Right atrium auricular region (tissue), 2 donors: Measurements from ENCODE around the gene ANTXR2. TPM values are rescaled to one million over a fixed set of nuclear protein-coding genes. Genes with fewer than 3 reads are reported as not detected.

Experiments used
- DNase-seq: peaks from one replicate; pipeline ENCODE4 v3.0.0-alpha.2; 2019; ENCODE audit warnings: low spot score
- H3K27ac ChIP-seq, 2 donors: fragments of 200-600 bp; sonication (generic); 1 replicate in 1 of 2; 2 replicates in 1 of 2; pipeline ENCODE4 v1.5.1; 2016 to 2019
- H3K27me3 ChIP-seq, 2 donors: fragments of 200-600 bp; sonication (generic); one replicate each; pipeline versions ENCODE4 v1.5.1 to v1.6.0; 2017 to 2019
- H3K36me3 ChIP-seq: fragments of 200-600 bp; sonication (generic); one replicate; pipeline ENCODE4 v1.5.1; 2016
- H3K4me1 ChIP-seq, 2 donors: fragments of 200-600 bp; sonication (generic); one replicate each; pipeline versions ENCODE4 v1.5.1 to v1.6.0; 2017 to 2019
- H3K4me3 ChIP-seq, 2 donors: fragments of 200-600 bp; sonication (generic); 1 replicate in 1 of 2; 2 replicates in 1 of 2; pipeline ENCODE4 v1.5.1; 2017 to 2019; ENCODE audit warnings: mild to moderate bottlenecking in 1 of 2, moderate library complexity in 1 of 2
- H3K9me3 ChIP-seq, 2 donors: fragments of 200-600 bp; sonication (generic); one replicate each; pipeline ENCODE4 v1.5.1; 2019
- total RNA-seq, 2 donors: library from RNA; depleted of rRNA; stranded (reverse); fragments of >200 nt; gene quantifications; one replicate each; pipeline ENCODE4 v1.1.0, GENCODE V29; 2016
- TF ChIP-seq, protein P1 (sequence below), 2 donors: fragments of 200-600 bp; sonication (generic); IDR thresholded peaks; one replicate each; pipeline ENCODE4 v1.5.1; 2019; ENCODE audit warnings: antibody characterized with exemption in 2 of 2

ANTXR2 gene
- total RNA-seq, 2 donors from 2014 or later: 24.5 to 32.8 TPM

DNA sequence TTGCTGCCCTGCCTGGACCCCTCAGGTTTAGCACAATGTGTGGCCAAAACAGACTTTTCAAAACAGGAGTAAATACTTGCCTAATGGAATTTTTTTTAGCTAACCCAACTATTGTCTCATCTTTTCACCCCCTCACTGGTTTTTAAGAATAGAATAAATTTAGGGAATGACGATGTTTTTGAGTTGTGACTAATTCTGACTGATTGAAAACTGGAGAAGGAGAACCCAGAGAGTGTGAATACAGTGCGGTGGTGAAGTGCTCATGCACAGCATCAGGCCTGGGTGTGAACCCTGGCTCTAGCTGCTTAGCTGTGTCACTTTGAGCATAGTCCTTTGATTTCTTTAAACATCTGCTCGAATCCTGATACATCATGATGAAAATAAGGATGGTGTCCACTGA is 10.5 kb downstream of the ANTXR2 start:
- DNase-seq: no peak
- Histone ChIP-seq H3K27ac (no peak overlapping the region), H3K4me1 (no peaks in the 10 kb centered on the region), H3K4me3 (no peak overlapping the region), H3K9me3 (no peaks in the 10 kb centered on the region), H3K36me3 (peaks cover 5% of the 10 kb centered on the region), H3K27me3 (no peaks in the 10 kb centered on the region)
- TF ChIP-seq, protein P1, sequence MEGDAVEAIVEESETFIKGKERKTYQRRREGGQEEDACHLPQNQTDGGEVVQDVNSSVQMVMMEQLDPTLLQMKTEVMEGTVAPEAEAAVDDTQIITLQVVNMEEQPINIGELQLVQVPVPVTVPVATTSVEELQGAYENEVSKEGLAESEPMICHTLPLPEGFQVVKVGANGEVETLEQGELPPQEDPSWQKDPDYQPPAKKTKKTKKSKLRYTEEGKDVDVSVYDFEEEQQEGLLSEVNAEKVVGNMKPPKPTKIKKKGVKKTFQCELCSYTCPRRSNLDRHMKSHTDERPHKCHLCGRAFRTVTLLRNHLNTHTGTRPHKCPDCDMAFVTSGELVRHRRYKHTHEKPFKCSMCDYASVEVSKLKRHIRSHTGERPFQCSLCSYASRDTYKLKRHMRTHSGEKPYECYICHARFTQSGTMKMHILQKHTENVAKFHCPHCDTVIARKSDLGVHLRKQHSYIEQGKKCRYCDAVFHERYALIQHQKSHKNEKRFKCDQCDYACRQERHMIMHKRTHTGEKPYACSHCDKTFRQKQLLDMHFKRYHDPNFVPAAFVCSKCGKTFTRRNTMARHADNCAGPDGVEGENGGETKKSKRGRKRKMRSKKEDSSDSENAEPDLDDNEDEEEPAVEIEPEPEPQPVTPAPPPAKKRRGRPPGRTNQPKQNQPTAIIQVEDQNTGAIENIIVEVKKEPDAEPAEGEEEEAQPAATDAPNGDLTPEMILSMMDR (IDR thresholded peaks at IDR 0.05): no peak

DNA sequence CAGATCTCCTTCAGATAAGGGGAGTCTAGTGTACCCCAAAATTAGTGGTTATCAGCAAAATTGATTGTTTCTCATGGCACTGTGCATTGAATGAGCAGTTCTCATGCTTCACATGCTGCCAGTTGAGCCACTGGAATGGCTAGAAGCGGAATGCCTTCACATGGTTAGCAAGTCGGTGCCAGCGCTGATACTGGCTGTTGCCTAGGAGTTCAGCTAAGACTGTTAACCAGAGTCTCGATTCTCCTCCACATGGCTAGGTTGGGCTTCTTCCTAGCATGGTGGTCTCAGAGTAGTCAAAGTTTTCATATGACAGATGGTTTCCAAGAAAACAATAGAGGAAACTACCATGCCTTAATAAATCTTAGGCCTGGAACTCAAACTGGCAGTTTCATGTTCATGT is 12.2 kb downstream of the ANTXR2 start:
- TF ChIP-seq, protein P1 (IDR thresholded peaks at IDR 0.05): no peak
- Histone ChIP-seq H3K4me1 (no peaks in the 10 kb centered on the region), H3K36me3 (no peaks in the 10 kb centered on the region), H3K27ac (no peak overlapping the region), H3K4me3 (no peak overlapping the region), H3K27me3 (no peaks in the 10 kb centered on the region), H3K9me3 (no peaks in the 10 kb centered on the region)
- no peak for DNase-seq

DNA sequence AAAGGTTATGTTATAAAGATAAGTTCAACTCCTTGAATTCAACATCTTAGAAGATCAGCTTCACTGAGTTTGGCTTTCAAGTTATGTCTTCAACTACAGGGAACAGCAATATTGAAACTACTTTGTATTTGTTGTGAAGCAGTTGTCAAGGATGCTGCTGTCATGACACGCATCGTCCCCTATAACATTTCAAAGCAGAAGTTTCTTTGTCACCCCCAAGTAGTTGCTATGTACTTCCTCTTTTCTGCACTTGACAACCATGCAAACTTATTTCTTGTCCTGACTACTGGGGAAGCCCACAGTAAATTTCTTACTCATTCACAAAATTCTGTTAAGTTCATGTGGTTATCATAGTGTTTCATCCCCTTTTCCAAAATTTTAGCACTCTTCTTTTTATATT is 14.3 kb downstream of the ANTXR2 start:
- DNase-seq: no peak
- no peak overlapping the region for H3K4me3 ChIP-seq
- peaks cover 13% of the 10 kb centered on the region for H3K36me3 ChIP-seq
- H3K9me3 ChIP-seq: no peaks in the 10 kb centered on the region
- H3K27me3 ChIP-seq: no peaks in the 10 kb centered on the region
- H3K4me1 ChIP-seq: no peaks in the 10 kb centered on the region
- TF ChIP-seq, protein P1 (IDR thresholded peaks at IDR 0.05): no peak
- H3K27ac ChIP-seq: no peak overlapping the region

DNA sequence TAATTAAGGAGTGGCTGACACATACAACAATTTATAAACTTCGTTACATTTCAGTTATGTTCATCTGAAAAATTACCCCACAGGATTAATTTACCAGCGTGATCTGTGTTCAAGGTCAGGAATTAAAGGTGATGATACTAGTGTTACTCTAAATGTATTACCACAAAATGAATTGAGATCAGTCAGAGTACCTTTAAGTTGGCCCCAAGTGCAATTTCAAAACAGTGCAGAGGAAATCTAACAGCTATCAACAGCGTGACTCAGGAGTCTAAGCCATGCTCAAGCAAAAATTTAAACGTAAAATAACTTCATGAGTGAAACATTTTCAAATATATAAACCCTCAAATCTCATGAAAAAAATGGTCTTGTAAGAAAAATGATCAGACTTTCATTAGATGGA is 18.7 kb downstream of the ANTXR2 start:
- Histone ChIP-seq H3K27me3 (no peaks in the 10 kb centered on the region), H3K36me3 (peaks cover 20% of the 10 kb centered on the region), H3K4me3 (no peak overlapping the region), H3K27ac (no peak overlapping the region), H3K9me3 (no peaks in the 10 kb centered on the region), H3K4me1 (no peaks in the 10 kb centered on the region)
- TF ChIP-seq, protein P1 (IDR thresholded peaks at IDR 0.05): no peak
- DNase-seq: no peak

DNA sequence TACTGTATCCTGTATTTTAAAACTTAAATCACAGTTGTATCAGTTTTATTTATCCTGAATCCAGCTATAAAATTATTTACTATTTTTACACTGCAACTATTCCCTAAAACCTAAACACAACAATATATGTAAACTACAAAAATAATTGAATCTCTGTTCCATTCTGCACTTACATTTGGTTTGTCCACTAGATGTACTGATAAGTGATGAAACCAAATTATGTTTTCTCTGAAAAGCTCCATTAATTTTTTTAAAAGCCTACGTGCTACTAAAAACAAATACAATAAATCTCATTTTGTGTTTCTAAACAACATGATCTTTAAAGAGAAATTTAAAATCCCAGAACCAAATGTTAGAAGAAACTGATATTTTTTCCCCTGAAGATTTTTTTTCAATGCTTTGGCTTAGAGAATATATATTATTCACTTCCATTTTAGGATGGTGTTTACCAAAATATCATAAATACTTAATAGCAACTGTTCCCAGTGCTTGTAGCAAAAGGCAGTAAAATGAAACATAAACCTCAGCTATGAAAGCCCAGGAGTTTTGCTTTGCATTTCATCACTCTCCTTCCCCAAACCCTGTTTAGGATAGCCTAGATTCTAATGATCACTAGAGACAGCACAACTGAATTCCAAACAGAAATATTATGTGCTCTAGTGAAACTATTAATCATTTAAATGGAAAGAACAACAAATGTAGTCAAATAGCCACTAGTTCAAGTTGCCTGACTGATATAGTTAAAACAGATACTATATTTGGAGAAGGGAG is 19.7 kb downstream of the ANTXR2 start:
- H3K27ac ChIP-seq: no peak overlapping the region
- no peaks in the 10 kb centered on the region for H3K4me1 ChIP-seq

More for the DNA sequence above, 19.7 kb downstream of the ANTXR2 start:
- no peak for DNase-seq
- Histone ChIP-seq H3K9me3 (no peaks in the 10 kb centered on the region), H3K4me3 (no peak overlapping the region), H3K36me3 (peaks cover 20% of the 10 kb centered on the region), H3K27me3 (no peaks in the 10 kb centered on the region)
- TF ChIP-seq, protein P1 (IDR thresholded peaks at IDR 0.05): no peak
